Type B pancreatic cell (in vitro differentiated cells): Measurements from ENCODE around the gene ANKRD39. TPM values are rescaled to one million over a fixed set of nuclear protein-coding genes. Genes with fewer than 3 reads are reported as not detected.
A peak's percentile ranks its signal among the peaks of the same experiment; 100 is the strongest.

ENCODE experiments used
- DNase-seq: peaks from one replicate; pipeline ENCODE4 v3.0.0; 2021; ENCODE audit warnings: mixed read lengths; ENCODE audit not compliant: unreplicated experiment; ENCODE audit errors: extremely low spot score
- H3K27ac Mint-ChIP-seq: 2 replicates; pipeline ENCODE4 v1.8.0; 2021; ENCODE audit warnings: mild to moderate bottlenecking, mixed read lengths
- H3K27me3 Mint-ChIP-seq: 2 replicates; pipeline ENCODE4 v1.8.0; 2021; ENCODE audit warnings: mixed read lengths
- H3K36me3 Mint-ChIP-seq: 2 replicates; pipeline ENCODE4 v1.8.0; 2021; ENCODE audit warnings: mixed read lengths
- H3K4me1 Mint-ChIP-seq: one replicate; pipeline ENCODE4 v1.8.0; 2021; ENCODE audit warnings: mixed read lengths; ENCODE audit not compliant: unreplicated experiment
- H3K4me3 Mint-ChIP-seq: 2 replicates; pipeline ENCODE4 v1.8.0; 2021; ENCODE audit warnings: mild to moderate bottlenecking, mixed read lengths
- H3K9me3 Mint-ChIP-seq: 2 replicates; pipeline ENCODE4 v1.8.0; 2021; ENCODE audit warnings: mixed read lengths
- total RNA-seq: library from RNA; stranded (reverse); gene quantifications from 2 replicates; pipeline ENCODE4 v1.2.1, GENCODE V29; 2021; ENCODE audit warnings: low replicate concordance
- TF ChIP-seq, protein P1 (sequence below): fragments of 200-600 bp; sonication (generic); conservative IDR thresholded peaks from 2 replicates; pipeline ENCODE4 v1.5.0; 2021; ENCODE audit warnings: antibody characterized with exemption, mild to moderate bottlenecking

Gene ANKRD39
- total RNA-seq, 1 donor from 2014 or later = 16.6 TPM

GRCh38 chr2:96825057-96825456 lies 32.8 kb downstream of the ANKRD39 start:
- Mint-ChIP-seq H3K9me3 (no peaks in the 10 kb centered on the region), H3K27me3 (no peaks in the 10 kb centered on the region), H3K27ac (no peak overlapping the region), H3K36me3 (peaks cover 6% of the 10 kb centered on the region), H3K4me1 (peaks cover 23% of the 10 kb centered on the region), H3K4me3 (no peak overlapping the region)
- TF ChIP-seq, protein P1, sequence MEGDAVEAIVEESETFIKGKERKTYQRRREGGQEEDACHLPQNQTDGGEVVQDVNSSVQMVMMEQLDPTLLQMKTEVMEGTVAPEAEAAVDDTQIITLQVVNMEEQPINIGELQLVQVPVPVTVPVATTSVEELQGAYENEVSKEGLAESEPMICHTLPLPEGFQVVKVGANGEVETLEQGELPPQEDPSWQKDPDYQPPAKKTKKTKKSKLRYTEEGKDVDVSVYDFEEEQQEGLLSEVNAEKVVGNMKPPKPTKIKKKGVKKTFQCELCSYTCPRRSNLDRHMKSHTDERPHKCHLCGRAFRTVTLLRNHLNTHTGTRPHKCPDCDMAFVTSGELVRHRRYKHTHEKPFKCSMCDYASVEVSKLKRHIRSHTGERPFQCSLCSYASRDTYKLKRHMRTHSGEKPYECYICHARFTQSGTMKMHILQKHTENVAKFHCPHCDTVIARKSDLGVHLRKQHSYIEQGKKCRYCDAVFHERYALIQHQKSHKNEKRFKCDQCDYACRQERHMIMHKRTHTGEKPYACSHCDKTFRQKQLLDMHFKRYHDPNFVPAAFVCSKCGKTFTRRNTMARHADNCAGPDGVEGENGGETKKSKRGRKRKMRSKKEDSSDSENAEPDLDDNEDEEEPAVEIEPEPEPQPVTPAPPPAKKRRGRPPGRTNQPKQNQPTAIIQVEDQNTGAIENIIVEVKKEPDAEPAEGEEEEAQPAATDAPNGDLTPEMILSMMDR = no peak
- DNase-seq = no peak

DNA sequence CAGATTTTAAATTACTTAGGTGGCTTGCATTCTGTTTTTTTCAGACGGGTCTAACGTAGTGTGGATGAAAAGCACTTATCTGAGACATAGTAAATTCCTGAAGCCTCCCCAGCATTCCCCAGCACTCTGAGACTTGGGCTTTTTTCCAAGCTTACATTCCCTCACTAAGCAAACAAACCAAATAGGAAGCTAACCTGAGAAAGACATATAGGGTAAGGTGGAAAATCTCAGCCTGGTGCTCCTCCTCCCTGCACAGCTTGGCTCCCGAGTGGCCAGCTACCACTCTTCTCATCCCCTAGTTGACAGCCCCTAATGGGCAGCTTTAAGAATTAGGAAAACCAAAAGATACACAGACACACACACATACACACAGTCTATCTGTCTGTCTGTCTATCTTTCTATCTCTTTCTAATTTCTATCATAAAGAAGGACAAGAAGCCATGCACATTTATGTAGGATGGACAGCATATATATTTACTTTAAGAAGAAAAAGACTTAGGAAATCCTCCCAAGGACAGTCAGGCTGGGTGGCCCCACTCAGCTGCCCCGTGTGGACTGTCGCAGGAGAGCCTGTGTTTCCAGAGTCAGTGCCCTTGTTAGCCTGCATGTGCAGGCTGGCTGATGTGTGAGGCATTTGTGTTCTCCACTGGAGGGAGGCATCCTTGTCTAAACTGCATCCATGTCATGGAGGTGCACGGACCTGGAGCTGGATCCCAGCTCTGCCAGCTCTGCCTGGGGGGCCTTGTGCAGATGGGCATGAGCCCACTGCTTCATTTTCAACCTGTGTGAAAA lies 33.5 kb downstream of the ANKRD39 start:
- TF ChIP-seq, protein P1 = no peak
- H3K4me1 Mint-ChIP-seq = peaks cover 31% of the 10 kb centered on the region
- H3K27me3 Mint-ChIP-seq = no peaks in the 10 kb centered on the region
- no peaks in the 10 kb centered on the region for H3K9me3 Mint-ChIP-seq
- no peak overlapping the region for H3K4me3 Mint-ChIP-seq
- no peak overlapping the region for H3K27ac Mint-ChIP-seq
- H3K36me3 Mint-ChIP-seq = peaks cover 14% of the 10 kb centered on the region
- DNase-seq = no peak

- Mint-ChIP-seq H3K4me3 (no peak overlapping the region), H3K9me3 (no peaks in the 10 kb centered on the region), H3K36me3 (peaks cover 16% of the 10 kb centered on the region), H3K27me3 (no peaks in the 10 kb centered on the region), H3K27ac (no peak overlapping the region), H3K4me1 (peaks cover 42% of the 10 kb centered on the region)
- DNase-seq = no peak
- TF ChIP-seq, protein P1 = no peak
Measured at GRCh38 chr2:96823198-96823597, 34.6 kb downstream of the ANKRD39 start.

DNA sequence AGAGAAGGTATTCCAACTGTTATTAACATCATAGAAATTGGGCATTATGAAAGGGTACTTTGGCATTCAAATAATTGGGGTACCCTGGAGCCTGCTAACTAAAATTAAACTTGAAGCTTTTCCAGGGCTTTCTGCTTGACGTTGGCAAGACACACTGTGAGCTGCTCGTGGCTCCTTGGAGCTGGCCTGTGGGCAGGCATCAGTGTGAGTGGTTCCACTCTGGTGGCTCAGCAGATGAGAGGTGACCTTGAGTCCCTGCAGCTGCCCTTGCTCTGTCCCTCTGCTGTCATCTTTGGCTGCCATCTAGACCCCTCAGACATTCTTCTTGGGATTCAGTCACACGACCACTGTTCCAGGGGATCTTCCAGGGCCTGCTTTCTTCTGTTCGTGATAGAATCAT lies 35.0 kb downstream of the ANKRD39 start:
- H3K36me3 Mint-ChIP-seq = peaks cover 16% of the 10 kb centered on the region
- no peak for DNase-seq
- H3K4me3 Mint-ChIP-seq = no peak overlapping the region
- H3K27me3 Mint-ChIP-seq = no peaks in the 10 kb centered on the region
- TF ChIP-seq, protein P1 = no peak
- no peaks in the 10 kb centered on the region for H3K9me3 Mint-ChIP-seq
- H3K4me1 Mint-ChIP-seq = peaks cover 46% of the 10 kb centered on the region
- H3K27ac Mint-ChIP-seq = no peak overlapping the region

DNA sequence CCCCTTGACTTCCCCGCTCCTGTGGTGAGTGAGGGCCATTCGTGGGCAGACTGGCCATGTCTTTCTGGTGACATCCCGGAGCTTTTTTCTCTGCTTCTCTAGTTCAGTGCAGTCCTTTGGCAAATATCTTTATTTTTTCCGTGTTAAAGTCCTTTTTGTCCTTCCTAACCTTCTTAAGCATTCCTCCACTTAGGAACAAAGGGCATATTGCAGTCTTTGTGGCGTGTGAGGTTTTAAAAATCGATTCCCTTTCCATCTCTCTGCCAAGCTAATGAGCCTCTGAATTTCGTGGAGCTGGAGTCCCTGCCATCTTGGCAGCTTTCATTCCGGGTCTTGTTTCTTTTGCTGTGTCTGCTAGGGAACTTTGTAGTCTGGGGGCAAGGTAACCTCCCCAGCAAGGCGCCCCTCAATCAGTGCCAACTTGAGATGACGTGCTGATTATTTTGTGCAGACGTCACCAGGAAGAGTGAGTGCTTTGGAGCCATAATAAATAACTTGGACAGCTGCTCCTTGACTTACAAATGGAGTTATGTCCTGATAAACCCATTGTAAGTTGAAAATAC lies 36.6 kb downstream of the ANKRD39 start:
- no peak for DNase-seq
- TF ChIP-seq, protein P1 = no peak
- peaks cover 50% of the 10 kb centered on the region for H3K4me1 Mint-ChIP-seq
- peaks cover 16% of the 10 kb centered on the region for H3K36me3 Mint-ChIP-seq
- peak overlapping the region; percentile 78 for H3K27ac Mint-ChIP-seq
- H3K4me3 Mint-ChIP-seq = peak overlapping the region; percentile 66
- no peaks in the 10 kb centered on the region for H3K9me3 Mint-ChIP-seq
- H3K27me3 Mint-ChIP-seq = no peaks in the 10 kb centered on the region
